AG09319 (cell line): Measurements from ENCODE around the gene FNDC10.

Experiments used
- DNase-seq: peaks from one replicate; pipeline ENCODE4 v3.0.0-alpha.2; 2010; ENCODE audit warnings: low read depth; ENCODE audit errors: extremely low read depth
- CTCF ChIP-seq: IDR thresholded peaks from 2 replicates; pipeline ENCODE4 v1.5.1; 2011; ENCODE audit warnings: low read depth, mild to moderate bottlenecking, inconsistent platforms, low read length, moderate library complexity

Gene FNDC10

GRCh38 chr1:1551524-1552262 lies 48.2 kb downstream of the FNDC10 start:
- no peak for TF ChIP-seq CTCF
- DNase-seq: no peak

GRCh38 chr1:1550591-1551432 lies 49.1 kb downstream of the FNDC10 start:
- no peak for DNase-seq
- peak; percentile 45 for TF ChIP-seq CTCF

GRCh38 chr1:1550087-1550486 lies 49.8 kb downstream of the FNDC10 start:
- no peak for TF ChIP-seq CTCF
- DNase-seq: no peak

GRCh38 chr1:1548591-1548990 lies 51.3 kb downstream of the FNDC10 start:
- no peak for TF ChIP-seq CTCF

More at GRCh38 chr1:1548591-1548990, 51.3 kb downstream of the FNDC10 start:
- no peak for DNase-seq
